Trophoblast cell (in vitro differentiated cells and primary cell): Measurements from ENCODE around the gene EPHB1.

Source experiments
- DNase-seq, 2 donors: peaks; one replicate each; pipeline ENCODE4 v3.0.0-alpha.2; 2016
- H2AFZ ChIP-seq: 2 replicates; pipeline ENCODE4 v1.6.1; 2013; ENCODE audit warnings: low read length, moderate library complexity, mild to moderate bottlenecking; ENCODE audit not compliant: insufficient read depth, poor library complexity
- H2AK5ac ChIP-seq: 2 replicates; pipeline ENCODE4 v1.6.1; 2013; ENCODE audit warnings: mild to moderate bottlenecking, low read length
- H2BK120ac ChIP-seq: 2 replicates; pipeline ENCODE4 v1.6.1; 2013; ENCODE audit warnings: low read length, mild to moderate bottlenecking, moderate library complexity; ENCODE audit not compliant: insufficient read depth, poor library complexity
- H2BK12ac ChIP-seq: 2 replicates; pipeline ENCODE4 v1.6.1; 2013; ENCODE audit warnings: mild to moderate bottlenecking, low read length, moderate library complexity
- H2BK5ac ChIP-seq: 2 replicates; pipeline ENCODE4 v1.6.1; 2013; ENCODE audit warnings: low read length, low read depth, moderate library complexity, mild to moderate bottlenecking; ENCODE audit not compliant: poor library complexity
- H3K14ac ChIP-seq: 2 replicates; pipeline ENCODE4 v1.6.1; 2013; ENCODE audit warnings: mild to moderate bottlenecking, low read length
- H3K18ac ChIP-seq: 2 replicates; pipeline ENCODE4 v1.6.1; 2013; ENCODE audit warnings: mild to moderate bottlenecking, low read length
- H3K23ac ChIP-seq: 2 replicates; pipeline ENCODE4 v1.6.1; 2013; ENCODE audit warnings: low read length
- H3K27ac ChIP-seq: 2 replicates; pipeline ENCODE4 v1.5.1; 2013; ENCODE audit warnings: low read depth, mild to moderate bottlenecking, inconsistent platforms, low read length, moderate library complexity
- H3K27me3 ChIP-seq: 2 replicates; pipeline ENCODE4 v1.6.1; 2013; ENCODE audit warnings: inconsistent platforms, mild to moderate bottlenecking, low read length, moderate library complexity; ENCODE audit not compliant: insufficient read depth
- H3K36me3 ChIP-seq, 2 experiments: 1 replicate in 1 of 2; 2 replicates in 1 of 2; pipeline ENCODE4 v1.6.1; 2013; ENCODE audit warnings: low read length in 2 of 2, mild to moderate bottlenecking in 2 of 2, moderate library complexity in 1 of 2; ENCODE audit not compliant: insufficient read depth in 2 of 2, control insufficient read depth in 1 of 2
- H3K4ac ChIP-seq: 2 replicates; pipeline ENCODE4 v1.6.1; 2013; ENCODE audit warnings: low read depth, mild to moderate bottlenecking, low read length, moderate library complexity
- H3K4me1 ChIP-seq, 2 experiments: 1 replicate in 1 of 2; 2 replicates in 1 of 2; pipeline ENCODE4 v1.6.1; 2013; ENCODE audit warnings: low read length in 2 of 2, mild to moderate bottlenecking in 2 of 2, moderate library complexity in 1 of 2; ENCODE audit not compliant: insufficient read depth in 2 of 2, control insufficient read depth in 1 of 2
- H3K4me2 ChIP-seq: 2 replicates; pipeline ENCODE4 v1.6.1; 2013; ENCODE audit warnings: inconsistent platforms, mild to moderate bottlenecking, low read length, moderate library complexity
- H3K4me3 ChIP-seq: 2 replicates; pipeline ENCODE4 v1.5.1; 2013; ENCODE audit warnings: mild to moderate bottlenecking, low read depth, low read length, inconsistent platforms
- H3K79me1 ChIP-seq: one replicate; pipeline ENCODE4 v1.6.1; 2013; ENCODE audit warnings: low read length
- H3K79me2 ChIP-seq: 2 replicates; pipeline ENCODE4 v1.6.1; 2013; ENCODE audit warnings: low read length, mild to moderate bottlenecking; ENCODE audit not compliant: control insufficient read depth, insufficient read depth, poor library complexity
- H3K9ac ChIP-seq: 2 replicates; pipeline ENCODE4 v1.6.1; 2013; ENCODE audit warnings: mild to moderate bottlenecking, low read length
- H3K9me3 ChIP-seq: 2 replicates; pipeline ENCODE4 v1.6.1; 2013; ENCODE audit warnings: low read depth, mild to moderate bottlenecking, control low read depth, inconsistent platforms, low read length; ENCODE audit not compliant: insufficient read depth
- H4K12ac ChIP-seq: 2 replicates; pipeline ENCODE4 v1.6.1; 2013; ENCODE audit warnings: low read depth, mild to moderate bottlenecking, low read length, moderate library complexity
- H4K8ac ChIP-seq: 2 replicates; pipeline ENCODE4 v1.6.1; 2013; ENCODE audit warnings: low read depth, mild to moderate bottlenecking, low read length, moderate library complexity
- H4K91ac ChIP-seq: one replicate; pipeline ENCODE4 v1.6.1; 2013; ENCODE audit warnings: low read depth, mild to moderate bottlenecking, low read length, moderate library complexity
- WGBS: extraction: QIAGEN DNeasy Blood & Tissue Kit; methylation state at CpG from one replicate; pipeline ENCODE4 v1.1.7; 2013; ENCODE audit warnings: missing lambda C conversion rate; ENCODE audit not compliant: insufficient read length, insufficient coverage; ENCODE audit errors: extremely low coverage; 5-methylcytosine and 5-hydroxymethylcytosine counted together

Gene EPHB1

DNA sequence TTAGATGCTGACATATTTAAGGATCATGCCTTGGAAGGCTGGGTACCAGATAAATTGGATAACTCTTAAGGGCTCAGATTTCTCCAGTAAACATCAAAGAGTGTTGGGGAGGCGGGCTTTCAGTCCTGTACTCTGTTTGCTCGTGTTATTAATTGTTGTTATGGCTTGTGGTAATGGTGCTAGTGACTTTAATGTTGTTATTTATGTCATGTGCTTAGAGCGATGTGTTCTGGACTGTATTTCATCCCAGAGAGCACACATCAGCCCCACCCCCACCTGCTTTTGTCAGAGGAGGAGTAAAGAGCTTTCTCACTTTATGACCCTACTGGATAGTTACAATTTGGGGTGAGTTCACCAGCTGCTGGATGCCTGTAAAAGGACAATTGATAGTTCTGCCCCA is 386.3 kb downstream of the EPHB1 start:
- no peak overlapping the region for H2AK5ac ChIP-seq
- no peaks in the 10 kb centered on the region for H3K79me1 ChIP-seq
- H2AFZ ChIP-seq = no peak overlapping the region
- H2BK12ac ChIP-seq = no peak overlapping the region
- H3K4me2 ChIP-seq = no peak overlapping the region
- no peaks in the 10 kb centered on the region for H3K36me3 ChIP-seq
- H3K9me3 ChIP-seq = no peaks in the 10 kb centered on the region
- whole genome bisulfite sequencing = no CpG with 5 or more reads among the region's 3 CpGs
- no peak overlapping the region for H3K4ac ChIP-seq
- no peak overlapping the region for H2BK120ac ChIP-seq
- no peak overlapping the region for H4K8ac ChIP-seq
- no peak for DNase-seq
- no peak overlapping the region for H3K27ac ChIP-seq
- H3K4me3 ChIP-seq = no peak overlapping the region
- H2BK5ac ChIP-seq = no peak overlapping the region
- no peaks in the 10 kb centered on the region for H3K4me1 ChIP-seq
- no peak overlapping the region for H3K9ac ChIP-seq
- H3K18ac ChIP-seq = no peak overlapping the region
- no peaks in the 10 kb centered on the region for H3K27me3 ChIP-seq
- no peak overlapping the region for H4K12ac ChIP-seq
- no peaks in the 10 kb centered on the region for H3K79me2 ChIP-seq
- H3K23ac ChIP-seq = no peak overlapping the region
- no peak overlapping the region for H3K14ac ChIP-seq
- no peak overlapping the region for H4K91ac ChIP-seq

DNA sequence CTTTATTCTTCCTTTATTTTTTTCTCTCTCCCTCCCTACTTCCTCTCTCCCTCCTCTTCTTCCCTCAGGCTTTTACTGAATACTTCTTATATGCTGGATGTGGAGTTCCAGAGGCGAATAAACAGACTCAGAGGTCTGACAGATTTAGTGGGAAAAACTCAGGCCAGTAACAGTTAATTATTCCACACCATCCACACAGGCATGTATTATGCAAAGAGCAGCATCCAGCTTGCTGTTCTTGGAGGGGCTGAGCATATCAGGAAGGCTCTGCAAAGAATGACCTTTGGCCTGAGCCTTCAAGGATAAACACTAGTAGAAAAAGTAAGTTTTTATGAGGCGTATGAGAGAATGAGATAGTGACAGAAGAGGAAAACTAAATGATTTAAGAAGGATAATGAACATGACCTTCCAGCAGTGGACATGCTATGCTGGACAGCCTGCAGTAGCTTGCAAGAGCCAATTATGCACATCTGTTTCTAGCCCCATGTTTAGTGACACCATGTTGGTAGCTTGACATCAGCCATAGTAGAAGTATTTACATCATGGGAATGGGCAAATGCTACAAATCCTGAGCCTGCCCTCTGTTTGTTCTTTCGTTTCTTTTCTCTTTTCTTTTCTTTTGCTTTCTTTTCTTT is 387.4 kb downstream of the EPHB1 start:
- no peaks in the 10 kb centered on the region for H3K27me3 ChIP-seq
- H4K8ac ChIP-seq = no peak overlapping the region
- no peak for DNase-seq
- no peak overlapping the region for H4K12ac ChIP-seq
- H3K79me2 ChIP-seq = no peaks in the 10 kb centered on the region
- H4K91ac ChIP-seq = no peak overlapping the region
- no peak overlapping the region for H3K4ac ChIP-seq
- H3K4me1 ChIP-seq = no peaks in the 10 kb centered on the region
- no peak overlapping the region for H2BK5ac ChIP-seq
- H2BK12ac ChIP-seq = no peak overlapping the region
- H2AFZ ChIP-seq = no peak overlapping the region
- no peak overlapping the region for H3K23ac ChIP-seq
- no peak overlapping the region for H2BK120ac ChIP-seq
- H3K9ac ChIP-seq = no peak overlapping the region
- no peak overlapping the region for H3K4me2 ChIP-seq
- H3K14ac ChIP-seq = no peak overlapping the region
- H3K4me3 ChIP-seq = no peak overlapping the region
- H3K9me3 ChIP-seq = no peaks in the 10 kb centered on the region
- H3K36me3 ChIP-seq = no peaks in the 10 kb centered on the region
- H3K79me1 ChIP-seq = no peaks in the 10 kb centered on the region
- H3K27ac ChIP-seq = no peak overlapping the region
- WGBS = 100% methylated on average over 1 of the region's 3 CpGs
- H2AK5ac ChIP-seq = no peak overlapping the region
- H3K18ac ChIP-seq = no peak overlapping the region

DNA sequence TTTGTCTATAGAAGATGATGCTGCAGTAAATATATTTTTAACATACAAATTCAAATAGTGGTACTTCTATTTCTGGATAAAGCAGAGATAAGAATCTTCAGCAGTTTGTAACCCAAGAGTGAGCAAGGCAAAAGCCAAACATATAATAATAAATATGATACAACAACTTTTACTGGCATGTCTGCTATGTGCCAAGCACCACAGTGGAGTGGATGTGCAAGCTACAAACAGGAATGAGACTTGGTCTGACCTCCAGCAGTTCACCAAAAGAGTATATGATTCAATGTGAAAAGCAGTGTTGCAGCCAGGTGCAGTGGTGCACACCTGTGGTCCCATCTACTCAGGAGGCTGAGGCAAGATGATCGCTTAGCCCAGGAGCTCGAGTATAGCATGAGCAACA is 395.6 kb downstream of the EPHB1 start:
- no peaks in the 10 kb centered on the region for H3K27me3 ChIP-seq
- H2AFZ ChIP-seq = no peak overlapping the region
- no peaks in the 10 kb centered on the region for H3K9me3 ChIP-seq
- no peak overlapping the region for H2BK5ac ChIP-seq
- no peak for DNase-seq
- no CpG with 5 or more reads among the region's 2 CpGs for WGBS
- H3K27ac ChIP-seq = no peak overlapping the region
- no peak overlapping the region for H4K8ac ChIP-seq
- H3K4me1 ChIP-seq = no peaks in the 10 kb centered on the region
- H3K14ac ChIP-seq = no peak overlapping the region
- no peak overlapping the region for H3K23ac ChIP-seq
- H2BK12ac ChIP-seq = no peak overlapping the region
- no peaks in the 10 kb centered on the region for H3K79me2 ChIP-seq
- H3K79me1 ChIP-seq = no peaks in the 10 kb centered on the region
- no peak overlapping the region for H2BK120ac ChIP-seq
- no peak overlapping the region for H4K91ac ChIP-seq
- no peak overlapping the region for H2AK5ac ChIP-seq
- H3K18ac ChIP-seq = no peak overlapping the region
- no peaks in the 10 kb centered on the region for H3K36me3 ChIP-seq
- H3K4me3 ChIP-seq = no peak overlapping the region
- no peak overlapping the region for H3K4me2 ChIP-seq
- no peak overlapping the region for H3K4ac ChIP-seq
- H3K9ac ChIP-seq = no peak overlapping the region
- H4K12ac ChIP-seq = no peak overlapping the region

DNA sequence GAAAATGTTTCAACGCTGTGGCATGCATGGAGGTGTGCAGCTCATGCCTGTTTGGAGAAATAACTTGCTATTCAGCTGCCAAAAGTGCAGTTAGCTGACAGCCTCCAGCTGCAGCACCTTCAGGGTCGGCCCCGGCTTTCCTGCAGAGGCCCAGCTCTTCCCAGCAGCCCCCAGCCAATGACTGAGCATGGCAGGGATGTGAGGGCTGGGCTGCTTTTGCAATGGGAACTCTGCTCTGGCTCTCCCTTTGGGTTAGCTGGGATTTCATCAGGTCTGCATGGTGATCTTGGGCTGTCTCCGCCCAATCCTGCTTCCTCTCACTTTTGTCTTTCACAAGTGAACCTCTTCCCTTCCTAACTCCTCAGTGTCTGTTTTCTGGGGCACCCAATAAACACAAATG is 396.6 kb downstream of the EPHB1 start:
- no peaks in the 10 kb centered on the region for H3K4me1 ChIP-seq
- no peak overlapping the region for H4K91ac ChIP-seq
- no peaks in the 10 kb centered on the region for H3K27me3 ChIP-seq
- H3K4me2 ChIP-seq = no peak overlapping the region
- no peak overlapping the region for H2BK12ac ChIP-seq
- H3K36me3 ChIP-seq = no peaks in the 10 kb centered on the region
- no peak overlapping the region for H2BK120ac ChIP-seq
- H3K9me3 ChIP-seq = no peaks in the 10 kb centered on the region
- H3K18ac ChIP-seq = no peak overlapping the region
- no CpG with 5 or more reads among the region's 4 CpGs for WGBS
- H3K27ac ChIP-seq = no peak overlapping the region
- H3K4me3 ChIP-seq = no peak overlapping the region
- no peak overlapping the region for H3K9ac ChIP-seq
- H2AFZ ChIP-seq = no peak overlapping the region
- no peak for DNase-seq
- no peak overlapping the region for H3K4ac ChIP-seq
- no peaks in the 10 kb centered on the region for H3K79me1 ChIP-seq
- H4K8ac ChIP-seq = no peak overlapping the region
- H4K12ac ChIP-seq = no peak overlapping the region
- H3K14ac ChIP-seq = no peak overlapping the region
- no peaks in the 10 kb centered on the region for H3K79me2 ChIP-seq
- H3K23ac ChIP-seq = no peak overlapping the region
- H2AK5ac ChIP-seq = no peak overlapping the region
- no peak overlapping the region for H2BK5ac ChIP-seq
